Measurements from ENCODE around the gene CACNA1S.

CACNA1S gene

GRCh38 chr1:201139306-201139705 is 27.1 kb upstream of the CACNA1S start:
- Histone ChIP-seq H3K4me1 (ENCODE audit: control insufficient read depth, insufficient read depth, low read length) (no peaks in the 10 kb centered on the region), H3K4me3 (ENCODE audit: low read depth, low read length) (no peak overlapping the region), H3K9me3 (ENCODE audit: control insufficient read depth, insufficient read depth, low read depth, low read length) (no peaks in the 10 kb centered on the region), H3K27me3 (ENCODE audit: control insufficient read depth, insufficient read depth, low read length) (no peaks in the 10 kb centered on the region), H3K36me3 (ENCODE audit: control insufficient read depth, insufficient read depth, low read length) (peaks cover 98% of the 10 kb centered on the region), H3K9ac (ENCODE audit: low read length) (no peak overlapping the region), H3K27ac (ENCODE audit: low read depth, low read length) (no peak overlapping the region)

- no peaks in the 10 kb centered on the region for H3K9me3 ChIP-seq (ENCODE audit: control insufficient read depth, insufficient read depth, low read depth, low read length)
- H3K4me1 ChIP-seq (ENCODE audit: control insufficient read depth, insufficient read depth, low read length), result no peaks in the 10 kb centered on the region
- H3K36me3 ChIP-seq (ENCODE audit: control insufficient read depth, insufficient read depth, low read length), result peaks cover 94% of the 10 kb centered on the region
- no peak overlapping the region for H3K27ac ChIP-seq (ENCODE audit: low read depth, low read length)
- no peaks in the 10 kb centered on the region for H3K27me3 ChIP-seq (ENCODE audit: control insufficient read depth, insufficient read depth, low read length)
- H3K4me3 ChIP-seq (ENCODE audit: low read depth, low read length), result no peak overlapping the region
- no peak overlapping the region for H3K9ac ChIP-seq (ENCODE audit: low read length)
Observed at GRCh38 chr1:201138311-201138840, 26.1 kb upstream of the CACNA1S start.

GRCh38 chr1:201137579-201138310 is 25.5 kb upstream of the CACNA1S start:
- H3K4me1 ChIP-seq (ENCODE audit: control insufficient read depth, insufficient read depth, low read length), result no peaks in the 10 kb centered on the region
- H3K9ac ChIP-seq (ENCODE audit: low read length), result no peak overlapping the region
- no peaks in the 10 kb centered on the region for H3K27me3 ChIP-seq (ENCODE audit: control insufficient read depth, insufficient read depth, low read length)
- H3K27ac ChIP-seq (ENCODE audit: low read depth, low read length), result no peak overlapping the region
- H3K9me3 ChIP-seq (ENCODE audit: control insufficient read depth, insufficient read depth, low read depth, low read length), result no peaks in the 10 kb centered on the region
- H3K36me3 ChIP-seq (ENCODE audit: control insufficient read depth, insufficient read depth, low read length), result peaks cover 92% of the 10 kb centered on the region
- H3K4me3 ChIP-seq (ENCODE audit: low read depth, low read length), result no peak overlapping the region

- H3K27me3 ChIP-seq (ENCODE audit: control insufficient read depth, insufficient read depth, low read length), result no peaks in the 10 kb centered on the region
- H3K36me3 ChIP-seq (ENCODE audit: control insufficient read depth, insufficient read depth, low read length), result peaks cover 86% of the 10 kb centered on the region
- H3K9me3 ChIP-seq (ENCODE audit: control insufficient read depth, insufficient read depth, low read depth, low read length), result no peaks in the 10 kb centered on the region
- no peak overlapping the region for H3K4me3 ChIP-seq (ENCODE audit: low read depth, low read length)
- no peak overlapping the region for H3K9ac ChIP-seq (ENCODE audit: low read length)
- no peaks in the 10 kb centered on the region for H3K4me1 ChIP-seq (ENCODE audit: control insufficient read depth, insufficient read depth, low read length)
- H3K27ac ChIP-seq (ENCODE audit: low read depth, low read length), result no peak overlapping the region
Observed at GRCh38 chr1:201137024-201137392, 24.8 kb upstream of the CACNA1S start.

- Histone ChIP-seq H3K4me1 (ENCODE audit: control insufficient read depth, insufficient read depth, low read length) (no peaks in the 10 kb centered on the region), H3K9ac (ENCODE audit: low read length) (no peak overlapping the region), H3K9me3 (ENCODE audit: control insufficient read depth, insufficient read depth, low read depth, low read length) (no peaks in the 10 kb centered on the region), H3K27me3 (ENCODE audit: control insufficient read depth, insufficient read depth, low read length) (no peaks in the 10 kb centered on the region), H3K36me3 (ENCODE audit: control insufficient read depth, insufficient read depth, low read length) (peaks cover 81% of the 10 kb centered on the region), H3K27ac (ENCODE audit: low read depth, low read length) (no peak overlapping the region), H3K4me3 (ENCODE audit: low read depth, low read length) (no peak overlapping the region)
Observed at GRCh38 chr1:201136355-201137023, 24.3 kb upstream of the CACNA1S start.

GRCh38 chr1:201134405-201134804 is 22.2 kb upstream of the CACNA1S start:
- Histone ChIP-seq H3K9me3 (ENCODE audit: control insufficient read depth, insufficient read depth, low read depth, low read length) (no peaks in the 10 kb centered on the region; the same call in 1 of the 2 replicates), H3K4me1 (ENCODE audit: control insufficient read depth, insufficient read depth, low read length) (no peaks in the 10 kb centered on the region), H3K27me3 (ENCODE audit: control insufficient read depth, insufficient read depth, low read length) (no peaks in the 10 kb centered on the region), H3K9ac (ENCODE audit: low read length) (no peak overlapping the region), H3K4me3 (ENCODE audit: low read depth, low read length) (no peak overlapping the region), H3K27ac (ENCODE audit: low read depth, low read length) (no peak overlapping the region), H3K36me3 (ENCODE audit: control insufficient read depth, insufficient read depth, low read length) (peaks cover 60% of the 10 kb centered on the region)

- Histone ChIP-seq H3K4me3 (ENCODE audit: low read depth, low read length) (no peak overlapping the region), H3K36me3 (ENCODE audit: control insufficient read depth, insufficient read depth, low read length) (peaks cover 32% of the 10 kb centered on the region), H3K9me3 (ENCODE audit: control insufficient read depth, insufficient read depth, low read depth, low read length) (no peaks in the 10 kb centered on the region; the same call in 1 of the 2 replicates), H3K9ac (ENCODE audit: low read length) (no peak overlapping the region), H3K4me1 (ENCODE audit: control insufficient read depth, insufficient read depth, low read length) (peaks cover 14% of the 10 kb centered on the region), H3K27me3 (ENCODE audit: control insufficient read depth, insufficient read depth, low read length) (no peaks in the 10 kb centered on the region), H3K27ac (ENCODE audit: low read depth, low read length) (no peak overlapping the region)
Observed at GRCh38 chr1:201131398-201131797, 19.2 kb upstream of the CACNA1S start.

- no peaks in the 10 kb centered on the region; the same call in 1 of the 2 replicates for H3K9me3 ChIP-seq (ENCODE audit: control insufficient read depth, insufficient read depth, low read depth, low read length)
- H3K4me1 ChIP-seq (ENCODE audit: control insufficient read depth, insufficient read depth, low read length), result peaks cover 14% of the 10 kb centered on the region
- no peak overlapping the region for H3K9ac ChIP-seq (ENCODE audit: low read length)
Observed at GRCh38 chr1:201128962-201129361, 16.7 kb upstream of the CACNA1S start.

GRCh38 chr1:201128476-201128875 is 16.2 kb upstream of the CACNA1S start:
- Histone ChIP-seq H3K9ac (ENCODE audit: low read length) (no peak overlapping the region), H3K4me3 (ENCODE audit: low read depth, low read length) (no peak overlapping the region), H3K9me3 (ENCODE audit: control insufficient read depth, insufficient read depth, low read depth, low read length) (no peaks in the 10 kb centered on the region; the same call in 1 of the 2 replicates), H3K36me3 (ENCODE audit: control insufficient read depth, insufficient read depth, low read length) (peaks cover 7% of the 10 kb centered on the region; the same call in 1 of the 2 replicates), H3K4me1 (ENCODE audit: control insufficient read depth, insufficient read depth, low read length) (peaks cover 14% of the 10 kb centered on the region), H3K27ac (ENCODE audit: low read depth, low read length) (no peak overlapping the region), H3K27me3 (ENCODE audit: control insufficient read depth, insufficient read depth, low read length) (peaks cover 8% of the 10 kb centered on the region; the same call in 1 of the 2 replicates)

More at GRCh38 chr1:201128962-201129361, 16.7 kb upstream of the CACNA1S start:
- Histone ChIP-seq H3K27ac (ENCODE audit: low read depth, low read length) (no peak overlapping the region), H3K27me3 (ENCODE audit: control insufficient read depth, insufficient read depth, low read length) (peaks cover 5% of the 10 kb centered on the region; the same call in 1 of the 2 replicates), H3K36me3 (ENCODE audit: control insufficient read depth, insufficient read depth, low read length) (peaks cover 8% of the 10 kb centered on the region), H3K4me3 (ENCODE audit: low read depth, low read length) (no peak overlapping the region)

GRCh38 chr1:201127755-201128455 is 15.7 kb upstream of the CACNA1S start:
- peaks cover 14% of the 10 kb centered on the region for H3K4me1 ChIP-seq (ENCODE audit: control insufficient read depth, insufficient read depth, low read length)
- H3K9ac ChIP-seq (ENCODE audit: low read length), result no peak overlapping the region
- H3K27ac ChIP-seq (ENCODE audit: low read depth, low read length), result no peak overlapping the region
- H3K27me3 ChIP-seq (ENCODE audit: control insufficient read depth, insufficient read depth, low read length), result peaks cover 9% of the 10 kb centered on the region; the same call in 1 of the 2 replicates
- H3K9me3 ChIP-seq (ENCODE audit: control insufficient read depth, insufficient read depth, low read depth, low read length), result no peaks in the 10 kb centered on the region; the same call in 1 of the 2 replicates
- H3K36me3 ChIP-seq (ENCODE audit: control insufficient read depth, insufficient read depth, low read length), result peaks cover 3% of the 10 kb centered on the region; the same call in 1 of the 2 replicates
- H3K4me3 ChIP-seq (ENCODE audit: low read depth, low read length), result no peak overlapping the region
